Activated CD4-positive, alpha-beta T cell treated with anti-CD3 and anti-CD28 coated beads, Interleukin-2, amount 10 ng/mL, durations not matched to agents 24 days and 14 days (primary cell): ENCODE results near the gene OR8A1. TPM values are rescaled to one million over a fixed set of nuclear protein-coding genes. Genes with fewer than 3 reads are reported as not detected.

Source experiments
- DNase-seq: peaks from one replicate; pipeline ENCODE4 v3.0.0; 2022
- H3K27ac Mint-ChIP-seq: one replicate; pipeline ENCODE4 v1.8.0; 2022; ENCODE audit warnings: mild to moderate bottlenecking, mixed read lengths
- H3K27me3 Mint-ChIP-seq: one replicate; pipeline ENCODE4 v1.8.0; 2022; ENCODE audit warnings: mixed read lengths
- H3K36me3 Mint-ChIP-seq: one replicate; pipeline ENCODE4 v1.8.0; 2022; ENCODE audit warnings: low read depth, mild to moderate bottlenecking, mixed read lengths
- H3K4me1 Mint-ChIP-seq: one replicate; pipeline ENCODE4 v1.8.0; 2021; ENCODE audit warnings: mixed read lengths
- H3K4me3 Mint-ChIP-seq: one replicate; pipeline ENCODE4 v1.8.0; 2022; ENCODE audit warnings: mild to moderate bottlenecking, moderate library complexity, mixed read lengths
- H3K9me3 Mint-ChIP-seq: one replicate; pipeline ENCODE4 v1.8.0; 2021; ENCODE audit warnings: mixed read lengths
- intact Hi-C: fragments of 100-400 bp; cut with micrococcal nuclease; formaldehyde crosslinking; loops from one replicate; pipeline ENCODE4 v1.15.1; 2023
- total RNA-seq: library from RNA; stranded (reverse); gene quantifications from 2 replicates; pipeline ENCODE4 v1.2.3, GENCODE V29; 2022

OR8A1 gene
- total RNA-seq, 1 donor from 2014 or later, result not detected

GRCh38 chr11:124605719-124606118 lies 35.9 kb downstream of the OR8A1 start:
- H3K36me3 Mint-ChIP-seq, result no peaks in the 10 kb centered on the region
- H3K9me3 Mint-ChIP-seq, result no peaks in the 10 kb centered on the region
- DNase-seq, result peak; percentile 48
- H3K4me1 Mint-ChIP-seq, result no peaks in the 10 kb centered on the region
- H3K27ac Mint-ChIP-seq, result no peak overlapping the region
- peaks cover 3% of the 10 kb centered on the region for H3K27me3 Mint-ChIP-seq
- intact Hi-C loops, result no loop called here
- no peak overlapping the region for H3K4me3 Mint-ChIP-seq

- intact Hi-C loops, result no loop called here
- Mint-ChIP-seq H3K9me3 (no peaks in the 10 kb centered on the region), H3K27ac (no peak overlapping the region), H3K27me3 (peaks cover 3% of the 10 kb centered on the region), H3K36me3 (no peaks in the 10 kb centered on the region), H3K4me1 (peaks cover 8% of the 10 kb centered on the region), H3K4me3 (no peak overlapping the region)
- DNase-seq, result no peak
Measured at GRCh38 chr11:124608147-124608546, 38.4 kb downstream of the OR8A1 start.

- H3K27me3 Mint-ChIP-seq, result peaks cover 6% of the 10 kb centered on the region
- no peaks in the 10 kb centered on the region for H3K9me3 Mint-ChIP-seq
- intact Hi-C loops, result no loop called here
- no peaks in the 10 kb centered on the region for H3K36me3 Mint-ChIP-seq
- no peak overlapping the region for H3K4me3 Mint-ChIP-seq
- no peak overlapping the region for H3K27ac Mint-ChIP-seq
- peak; percentile 42 for DNase-seq
- peaks cover 8% of the 10 kb centered on the region for H3K4me1 Mint-ChIP-seq
Measured at GRCh38 chr11:124610295-124610694, 40.5 kb downstream of the OR8A1 start.

- Mint-ChIP-seq H3K4me1 (peaks cover 8% of the 10 kb centered on the region), H3K27ac (peak within 1 kb of the TSS; percentile 46), H3K9me3 (no peaks in the 10 kb centered on the region), H3K36me3 (no peaks in the 10 kb centered on the region), H3K4me3 (no peak within 1 kb of the TSS), H3K27me3 (peaks cover 8% of the 10 kb centered on the region)
- intact Hi-C loops, result no loop called here
- DNase-seq, result peak; percentile 37
Measured at GRCh38 chr11:124611064-124611463, 41.3 kb downstream of the OR8A1 start, which contains the start of gene PANX3. Gene PANX3 (plus strand): TSS chr11:124611428. CDS start chr11:124611557, 129 bp downstream.

- Mint-ChIP-seq H3K27ac (peak overlapping the region; percentile 46), H3K4me1 (peaks cover 8% of the 10 kb centered on the region), H3K27me3 (peaks cover 8% of the 10 kb centered on the region), H3K4me3 (no peak overlapping the region), H3K9me3 (no peaks in the 10 kb centered on the region), H3K36me3 (no peaks in the 10 kb centered on the region)
- DNase-seq, result peak; percentile 74
- intact Hi-C loops, result no loop called here
Measured at GRCh38 chr11:124612045-124612444, 42.2 kb downstream of the OR8A1 start.

- Mint-ChIP-seq H3K36me3 (no peaks in the 10 kb centered on the region), H3K4me3 (no peak overlapping the region), H3K27me3 (peaks cover 7% of the 10 kb centered on the region), H3K27ac (no peak overlapping the region), H3K4me1 (peaks cover 8% of the 10 kb centered on the region), H3K9me3 (no peaks in the 10 kb centered on the region)
- peak; percentile 46 for DNase-seq
- intact Hi-C loops, result no loop called here
Measured at GRCh38 chr11:124612567-124613246, 42.9 kb downstream of the OR8A1 start.

GRCh38 chr11:124618863-124619262 lies 49.1 kb downstream of the OR8A1 start:
- Mint-ChIP-seq H3K4me1 (peaks cover 8% of the 10 kb centered on the region), H3K4me3 (no peak overlapping the region)

More at GRCh38 chr11:124618863-124619262, 49.1 kb downstream of the OR8A1 start:
- intact Hi-C loops, result no loop called here
- no peaks in the 10 kb centered on the region for H3K9me3 Mint-ChIP-seq
- H3K27me3 Mint-ChIP-seq, result peaks cover 20% of the 10 kb centered on the region
- no peak for DNase-seq
- no peak overlapping the region for H3K27ac Mint-ChIP-seq
- H3K36me3 Mint-ChIP-seq, result peaks cover 8% of the 10 kb centered on the region

Other genes starting within 250 kb of the OR8A1 start
- not detected in 2 replicates for gene OR8D2, start 249.8 kb upstream of the OR8A1 start, total RNA-seq
- not detected in 2 replicates for gene OR8B2, start 185.5 kb upstream of the OR8A1 start, total RNA-seq
- gene OR8B3, start 171.0 kb upstream of the OR8A1 start, total RNA-seq, result not detected in 2 replicates
- not detected in 2 replicates for gene OR8B4, start 145.1 kb upstream of the OR8A1 start, total RNA-seq
- gene OR8B8, start 124.3 kb upstream of the OR8A1 start, total RNA-seq, result not detected in 2 replicates
- not detected in 2 replicates for gene OR8B12, start 26.3 kb upstream of the OR8A1 start, total RNA-seq
- gene PANX3, start 41.4 kb downstream of the OR8A1 start, total RNA-seq, result not detected in 2 replicates
- gene TBRG1, start 52.9 kb downstream of the OR8A1 start, total RNA-seq, result 31.0 and 31.6 TPM in 2 replicates
- 5.3 and 6.4 TPM in 2 replicates for gene SIAE, start 103.7 kb downstream of the OR8A1 start, total RNA-seq
- gene SPA17, start 103.9 kb downstream of the OR8A1 start, total RNA-seq, result 1.6 and 2.4 TPM in 2 replicates
- gene NRGN, start 169.9 kb downstream of the OR8A1 start, total RNA-seq, result 4.4 and 5.4 TPM in 2 replicates
- 0.23 TPM in 1 of 2 replicates, not detected in the other for gene VSIG2, start 182.3 kb downstream of the OR8A1 start, total RNA-seq
- gene ESAM, start 192.3 kb downstream of the OR8A1 start, total RNA-seq, result 0.24 TPM in 1 of 2 replicates, not detected in the other
- 10.6 TPM in 2 replicates for gene MSANTD2, start 230.4 kb downstream of the OR8A1 start, total RNA-seq